Measurements from ENCODE around the gene C5orf63.
"Not testable (repeated sequence)": the region's sequence is repeated elsewhere in the genome, so short reads cannot be mapped to it uniquely, and the experiment has no call there.

C5orf63 gene

DNA sequence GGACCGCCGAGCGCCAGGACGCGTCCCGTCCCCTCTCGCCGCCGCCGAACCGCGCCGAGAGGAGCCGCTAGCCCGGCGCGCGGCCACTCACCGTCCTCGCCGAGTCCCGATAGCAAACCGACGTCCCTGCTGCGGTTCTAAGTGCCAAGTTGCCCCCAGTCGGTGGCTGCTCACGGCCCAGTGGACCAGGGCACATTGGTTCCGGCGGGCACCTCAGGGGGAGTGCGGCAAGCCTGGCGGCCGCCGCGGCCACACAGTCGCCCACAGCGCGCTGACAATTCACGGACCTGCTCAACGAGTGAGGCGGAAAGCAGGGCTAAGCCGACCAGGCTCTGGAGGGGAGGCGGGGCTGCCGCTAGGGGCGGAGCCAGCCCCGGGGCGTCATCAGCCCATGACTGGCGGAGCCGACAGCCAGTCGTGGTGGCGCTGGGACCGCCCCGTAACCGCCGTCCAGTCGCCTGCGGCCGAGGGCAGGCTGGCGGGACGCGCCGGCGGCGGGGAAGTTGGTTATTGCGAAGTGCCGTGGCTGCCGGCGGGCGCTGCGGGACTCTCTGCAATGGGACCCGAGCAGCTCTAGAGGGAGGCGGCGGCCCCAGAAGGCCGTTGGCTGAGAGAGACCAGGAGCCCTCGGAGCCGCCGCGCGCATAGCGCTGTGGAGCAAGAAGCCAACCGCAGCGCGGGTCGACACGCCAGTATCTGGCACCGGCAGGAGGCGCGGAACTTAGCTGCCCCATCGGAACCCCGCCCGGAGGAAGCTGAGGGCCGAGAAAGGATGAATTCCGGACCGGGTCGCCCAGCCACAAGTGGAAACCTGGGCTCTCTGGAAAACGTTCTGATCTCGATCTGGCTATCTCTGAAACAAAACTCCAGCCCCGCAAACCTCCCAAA is 42.8 kb downstream of the C5orf63 start, which contains the start of gene MARCHF3:
MARCHF3 (minus strand) TSS at position 300 of the 888 bp plus-strand sequence. CDS start 112,387 bp downstream, outside the sequence.
- peak; percentile 81 for DNase-seq

DNA sequence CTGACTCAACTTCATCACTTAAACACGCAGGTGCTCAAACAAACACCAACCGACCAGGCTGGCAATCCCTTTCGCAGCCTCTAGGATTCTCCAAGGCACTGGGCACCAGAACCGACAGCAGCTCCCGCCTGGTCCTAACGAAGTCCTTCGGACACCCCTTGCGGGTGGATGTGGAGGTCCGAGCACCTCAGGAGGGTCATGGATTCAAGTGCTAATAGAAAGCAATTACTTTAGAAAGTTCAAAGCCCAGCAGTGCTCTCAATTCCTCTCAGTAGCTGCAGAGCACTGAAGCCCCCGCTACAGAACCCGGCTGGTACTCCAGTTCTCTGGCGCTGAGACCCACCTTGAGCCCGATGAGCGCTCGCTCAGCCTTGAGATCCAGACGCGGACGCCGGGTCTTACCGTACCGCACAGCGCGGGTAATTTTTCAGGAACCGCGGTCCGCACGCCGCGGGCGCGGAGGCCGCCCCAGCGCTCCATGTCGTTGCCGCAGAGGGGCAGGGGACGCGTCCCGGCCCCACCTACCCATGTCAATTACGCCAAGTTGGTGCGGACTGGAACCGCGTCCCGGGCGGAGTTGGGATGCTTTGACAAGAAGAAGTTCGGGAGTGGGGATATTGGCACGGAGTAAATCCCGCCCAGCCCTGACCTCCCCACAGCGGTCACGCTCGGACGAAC is 43.6 kb downstream of the C5orf63 start:
- DNase-seq: no peak

DNA sequence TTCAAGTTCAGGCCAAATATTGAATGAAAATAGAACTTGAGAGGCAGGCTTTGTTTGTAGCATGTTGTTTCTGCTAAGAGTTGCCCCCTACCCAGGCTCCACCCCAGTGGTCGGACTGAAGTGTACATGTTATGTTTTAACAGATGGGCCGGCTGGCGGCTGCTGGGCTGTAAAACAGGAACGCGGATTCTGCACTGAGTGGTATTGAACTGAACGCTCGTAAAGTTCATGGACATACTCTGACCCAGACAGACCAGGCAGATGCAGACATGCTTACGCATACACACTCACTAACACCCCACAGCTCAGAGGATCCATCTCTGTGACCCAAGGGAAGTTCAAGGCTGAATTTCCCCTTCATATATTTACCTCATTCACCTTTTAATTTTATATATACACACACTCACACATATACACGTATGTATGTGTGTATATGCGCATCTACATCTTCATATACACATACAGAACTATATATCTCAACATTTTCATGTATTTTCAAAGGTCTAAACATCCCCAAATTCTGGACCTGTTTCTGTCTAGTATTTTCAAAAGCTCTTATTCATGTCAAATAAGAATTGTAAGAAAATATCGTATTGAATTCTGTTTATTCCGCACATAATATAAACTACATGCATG is 44.4 kb downstream of the C5orf63 start:
- no peak for DNase-seq

DNA sequence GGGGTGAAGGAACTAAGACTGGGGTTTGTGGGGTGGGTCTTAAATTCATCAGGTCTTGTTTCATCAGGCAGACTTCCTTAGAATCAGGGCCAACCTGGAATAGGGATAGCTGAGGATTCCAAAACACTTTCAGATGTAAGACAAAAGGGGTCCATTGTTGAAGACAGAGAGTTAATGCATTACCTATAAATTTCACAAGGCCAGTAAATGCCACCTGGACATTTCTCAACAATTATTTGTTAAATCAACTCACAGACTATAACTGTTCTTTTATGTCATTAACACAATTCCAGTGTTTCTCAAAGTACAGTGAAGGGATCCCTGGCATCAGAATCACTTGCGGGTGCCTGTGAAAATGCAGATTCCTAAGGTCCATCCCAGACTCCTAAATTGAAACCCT is 45.8 kb downstream of the C5orf63 start:
- no peak for DNase-seq

DNA sequence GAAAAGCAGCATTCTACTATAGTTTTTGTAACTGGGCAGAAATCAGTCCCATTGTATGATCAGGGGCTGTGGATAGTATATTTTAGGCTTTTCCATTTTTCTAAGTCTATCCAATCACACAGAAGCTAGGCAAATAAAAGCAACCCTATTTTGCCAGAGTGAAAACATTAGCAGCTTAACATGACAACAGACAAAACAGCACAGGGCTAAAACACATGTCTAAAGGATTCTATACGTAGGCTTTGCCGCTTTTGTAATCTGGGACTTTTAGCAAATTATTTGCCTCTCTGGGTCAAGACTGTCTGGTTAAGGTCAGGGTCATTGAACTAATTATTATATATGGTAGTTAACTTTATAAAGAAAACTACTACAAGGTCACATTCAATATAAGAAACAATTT is 47.1 kb downstream of the C5orf63 start:
- DNase-seq: no peak

DNA sequence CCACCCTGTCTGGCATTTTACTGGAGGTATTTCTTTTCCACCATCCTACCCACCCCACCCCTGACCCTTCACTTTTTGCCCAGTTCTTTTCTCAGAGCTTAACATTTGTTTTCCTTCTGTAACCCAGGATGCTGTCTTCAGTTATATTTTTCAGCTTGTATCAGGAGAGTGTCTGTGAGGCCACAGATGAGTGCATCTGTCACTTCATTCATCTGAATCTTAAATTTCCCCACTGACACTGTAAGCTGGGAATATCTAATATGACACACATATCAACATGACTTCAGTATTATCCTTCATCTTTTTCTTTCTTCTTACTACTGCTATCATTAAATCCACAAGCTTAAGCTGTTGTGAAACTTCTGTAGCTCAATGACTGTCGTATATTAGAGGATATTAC is 47.8 kb downstream of the C5orf63 start:
- no peak for DNase-seq

DNA sequence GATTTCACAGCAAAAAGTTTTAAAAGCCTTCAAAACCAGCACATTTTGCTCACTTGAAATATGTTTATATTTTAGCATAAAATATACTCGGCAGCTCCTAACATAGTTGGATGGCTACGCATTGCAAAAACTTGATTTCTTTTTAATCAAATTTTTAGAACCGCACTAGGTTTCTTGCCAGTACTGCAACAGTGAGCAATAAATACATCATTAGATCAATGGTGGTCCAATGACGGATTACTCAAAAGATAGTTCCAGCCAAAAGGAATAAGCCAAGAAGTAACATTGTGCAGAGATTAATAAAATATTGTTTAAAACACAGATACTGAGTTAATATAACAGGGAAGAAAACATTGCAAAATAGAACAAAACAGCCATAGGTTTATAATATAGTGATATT is 48.5 kb downstream of the C5orf63 start:
- DNase-seq: no peak

DNA sequence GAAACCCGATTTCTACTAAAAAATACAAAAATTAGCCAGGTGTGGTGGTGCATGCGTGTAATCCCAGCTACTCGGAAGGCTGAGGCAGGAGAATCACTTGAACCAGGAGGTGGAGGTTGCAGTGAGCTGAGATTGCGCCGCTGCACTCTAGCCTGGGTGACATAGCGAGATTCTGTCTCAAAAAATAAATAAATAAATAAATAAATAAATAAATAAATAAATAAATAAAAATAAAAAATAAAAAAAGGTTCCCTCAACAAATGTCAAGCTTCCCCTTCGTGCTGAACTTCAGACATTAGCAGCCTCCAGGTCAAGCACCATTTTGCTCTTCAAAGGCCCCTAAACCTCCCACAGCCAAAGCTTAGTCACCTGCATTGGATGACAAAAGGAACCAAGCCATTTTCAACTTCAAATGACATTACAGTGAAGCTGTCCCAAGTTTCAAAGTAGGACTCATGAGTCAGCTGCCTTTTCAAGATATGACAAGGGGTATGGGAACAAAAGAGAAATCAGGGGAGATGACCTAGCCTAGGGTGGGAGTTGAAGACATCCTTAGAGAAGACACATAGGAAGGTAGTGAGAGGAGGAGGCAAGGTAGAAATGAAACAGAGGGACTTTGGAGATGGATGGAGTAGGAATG is 49.6 kb downstream of the C5orf63 start:
- not testable (repeated sequence) for DNase-seq

DNA sequence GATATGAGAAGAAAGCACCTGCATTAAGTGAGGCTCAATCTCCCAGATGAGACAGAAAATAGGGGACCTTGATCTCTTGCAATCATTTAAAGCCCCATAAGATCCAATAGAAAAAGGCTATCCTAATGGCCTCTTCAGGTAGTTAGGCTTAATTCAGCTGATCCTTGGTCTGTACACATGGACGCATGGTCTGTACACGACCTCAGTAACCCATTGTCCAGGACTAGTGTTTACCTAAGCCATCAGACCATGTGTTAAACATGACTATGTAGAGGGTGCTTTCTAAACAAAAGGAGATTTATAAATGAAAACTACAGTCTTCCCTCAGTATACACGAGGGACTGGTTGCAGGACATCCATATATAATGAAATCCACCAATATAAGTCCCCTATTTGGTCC is 50.5 kb downstream of the C5orf63 start:
- no peak for DNase-seq

DNA sequence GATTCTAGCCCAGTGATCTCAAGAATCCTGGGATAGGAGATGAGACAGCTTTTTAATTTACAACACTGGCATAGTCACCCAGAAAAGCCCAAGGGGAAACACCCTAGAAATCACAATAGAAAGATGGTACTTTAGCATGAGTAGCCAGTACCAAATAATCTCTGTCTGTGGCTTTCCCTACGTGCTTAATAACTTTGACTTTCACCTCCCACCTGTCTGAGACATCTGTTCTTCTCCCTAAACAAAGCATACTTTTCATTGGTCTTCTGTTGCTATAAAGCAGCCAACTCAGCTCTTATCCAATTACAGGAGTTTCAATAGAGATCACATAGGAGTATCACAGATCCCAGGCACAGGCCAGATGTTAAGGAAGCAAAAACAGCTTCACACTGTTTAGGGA is 53.4 kb downstream of the C5orf63 start:
- no peak for DNase-seq

DNA sequence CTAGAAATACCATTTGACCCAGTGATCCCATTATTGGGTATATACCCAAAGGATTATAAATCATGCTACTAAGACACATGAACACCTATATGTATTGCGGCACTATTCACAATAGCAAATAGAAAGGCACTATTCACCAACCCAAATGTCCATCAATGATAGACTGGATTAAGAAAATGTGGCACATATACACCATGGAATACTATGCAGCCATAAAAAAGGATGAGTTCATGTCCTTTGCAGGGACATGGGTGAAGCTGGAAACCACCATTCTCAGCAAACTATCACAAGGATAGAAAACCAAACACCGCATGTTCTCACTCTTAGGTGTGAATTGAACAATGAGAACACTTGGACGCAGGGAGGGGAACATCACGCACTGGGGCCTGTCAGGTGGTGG is 56.6 kb downstream of the C5orf63 start:
- DNase-seq: not testable (repeated sequence)

DNA sequence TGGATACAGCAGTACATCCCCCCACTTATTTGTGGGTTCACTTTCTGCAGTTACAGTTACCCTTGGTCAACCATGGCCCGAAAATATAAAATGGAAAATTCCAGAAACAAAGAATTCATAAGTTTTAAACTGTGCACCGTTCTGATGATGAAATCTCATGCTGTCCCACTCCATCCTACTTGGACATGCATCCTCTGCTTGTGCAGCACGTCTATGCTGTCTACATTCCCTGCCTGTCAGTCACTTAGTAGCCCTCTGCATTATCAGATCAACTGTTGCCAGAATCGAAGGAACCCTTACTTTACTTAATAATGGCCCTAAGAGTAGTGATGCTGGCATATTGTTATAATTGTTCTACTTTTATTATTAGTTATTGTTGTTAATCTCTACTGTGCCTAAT is 57.6 kb downstream of the C5orf63 start:
- no peak for DNase-seq

DNA sequence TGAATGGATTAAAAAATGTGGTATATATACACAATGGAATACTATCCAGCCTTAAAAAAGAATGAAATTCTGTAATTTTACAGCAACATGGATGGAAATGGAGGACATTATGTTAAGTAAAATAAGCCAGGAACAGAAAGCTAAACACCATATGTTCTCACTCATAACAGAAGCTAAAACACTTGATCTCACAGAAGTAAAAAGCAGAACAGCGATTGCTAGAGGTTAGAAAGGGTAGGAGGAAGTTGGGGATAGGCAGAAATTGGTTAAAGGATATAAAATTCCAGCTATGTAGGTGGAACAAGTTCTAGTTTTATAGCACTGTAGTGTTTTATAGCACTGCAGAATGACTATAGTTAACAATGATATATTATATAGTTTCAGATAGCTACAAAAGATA is 58.7 kb downstream of the C5orf63 start:
- DNase-seq: no peak

DNA sequence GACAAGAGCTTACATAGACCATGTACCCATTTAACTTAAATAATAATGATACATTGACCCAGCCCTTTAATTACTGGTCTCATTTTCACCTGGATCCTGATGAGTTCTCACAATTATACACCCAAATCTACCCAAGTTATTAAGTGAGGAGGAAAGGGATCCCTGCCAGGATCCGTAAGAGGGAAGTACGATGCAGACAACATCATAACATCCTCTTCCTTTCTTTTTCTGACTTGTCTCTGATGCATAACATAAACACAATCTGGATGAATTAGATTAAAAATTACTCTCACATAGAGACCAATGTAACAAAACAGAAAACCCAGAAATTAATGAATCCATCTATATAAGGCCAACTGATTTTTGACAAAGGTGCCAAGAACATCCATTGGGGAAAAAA is 59.9 kb downstream of the C5orf63 start:
- DNase-seq: no peak

DNA sequence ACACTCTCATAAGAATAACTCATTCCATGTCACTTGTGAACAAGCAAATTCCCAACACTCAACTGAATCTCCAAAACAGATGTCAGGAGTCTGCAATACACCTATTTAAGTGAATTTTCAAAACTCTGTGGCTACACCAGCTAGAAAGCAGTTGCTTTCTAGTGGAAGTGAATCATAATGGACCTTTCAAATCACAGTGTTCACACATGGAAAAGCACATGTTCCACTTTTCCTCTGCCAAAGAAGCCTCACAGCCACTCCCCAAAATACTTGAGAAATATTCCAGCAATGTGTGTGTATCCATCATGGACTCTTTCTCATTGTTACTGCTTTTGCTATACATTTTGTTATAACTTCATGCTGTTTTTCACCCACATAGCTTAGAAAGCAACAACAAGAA is 60.4 kb downstream of the C5orf63 start:
- no peak for DNase-seq

DNA sequence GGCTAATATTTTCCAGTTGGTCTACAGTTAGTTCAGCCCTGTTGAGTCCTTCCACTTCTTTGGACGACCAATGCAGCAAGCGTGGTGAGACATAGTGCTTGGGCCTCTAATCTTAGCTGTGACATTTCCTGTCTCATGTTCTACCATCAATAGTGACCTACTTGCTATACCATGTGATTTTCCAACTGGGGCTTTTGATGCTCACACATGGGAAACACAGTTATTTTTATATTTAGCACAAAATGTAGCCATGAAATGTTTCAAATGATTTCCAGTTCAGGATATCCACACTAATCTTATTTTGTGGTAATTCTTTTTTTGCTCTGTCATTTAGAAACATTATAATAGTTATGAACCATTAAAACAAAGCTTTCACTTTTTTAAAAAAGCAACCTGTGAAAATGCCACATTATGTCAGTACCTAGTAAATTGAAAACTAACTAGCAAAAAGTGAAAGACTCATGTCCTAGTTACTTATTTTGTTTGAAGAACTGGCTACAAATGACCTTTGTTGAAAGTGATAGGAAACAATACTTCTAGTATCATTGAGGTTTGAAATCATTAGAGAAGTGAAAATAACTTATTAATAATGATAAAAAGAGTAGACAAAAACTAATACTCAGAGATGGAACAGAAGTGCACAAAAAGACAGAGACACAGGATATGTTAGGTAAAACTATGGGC is 61.2 kb downstream of the C5orf63 start:
- no peak for DNase-seq

DNA sequence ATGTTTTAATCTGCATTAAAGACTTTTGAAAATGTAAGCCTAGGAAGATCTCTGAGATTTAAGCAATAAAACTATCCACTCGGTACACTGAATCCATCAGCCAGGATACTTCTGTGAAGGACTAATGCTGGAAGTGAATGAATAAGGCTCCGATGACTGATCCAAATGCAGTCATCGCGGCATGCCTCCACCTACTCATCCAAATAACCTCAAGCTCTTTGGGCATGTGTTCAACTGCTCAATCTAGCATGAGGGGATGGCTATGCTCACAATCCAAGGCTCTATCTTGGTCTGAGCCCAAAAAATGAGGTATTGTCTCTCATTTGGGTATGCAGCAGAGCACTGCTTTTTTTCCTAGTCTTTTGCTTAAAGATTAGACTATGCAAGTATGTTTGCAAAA is 62.1 kb downstream of the C5orf63 start:
- DNase-seq: no peak

DNA sequence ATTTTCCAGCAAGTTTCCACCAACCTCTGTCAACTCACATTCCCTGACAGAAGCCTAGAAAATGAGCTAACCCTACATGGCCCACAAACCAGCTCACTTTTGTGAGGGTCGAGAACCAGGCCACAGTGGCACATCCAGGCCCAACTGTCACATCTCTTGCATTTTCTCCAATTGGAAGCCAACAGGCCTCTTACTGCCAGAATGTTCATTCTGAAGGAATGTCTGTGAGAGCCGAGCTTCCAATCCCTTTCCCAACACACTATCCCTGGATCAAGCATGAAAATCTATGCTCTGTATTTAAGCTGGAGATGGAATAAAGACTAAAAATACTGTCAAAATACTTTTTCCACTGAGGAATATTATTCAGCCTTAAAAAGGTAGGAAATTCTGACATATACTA is 62.9 kb downstream of the C5orf63 start:
- no peak for DNase-seq

DNA sequence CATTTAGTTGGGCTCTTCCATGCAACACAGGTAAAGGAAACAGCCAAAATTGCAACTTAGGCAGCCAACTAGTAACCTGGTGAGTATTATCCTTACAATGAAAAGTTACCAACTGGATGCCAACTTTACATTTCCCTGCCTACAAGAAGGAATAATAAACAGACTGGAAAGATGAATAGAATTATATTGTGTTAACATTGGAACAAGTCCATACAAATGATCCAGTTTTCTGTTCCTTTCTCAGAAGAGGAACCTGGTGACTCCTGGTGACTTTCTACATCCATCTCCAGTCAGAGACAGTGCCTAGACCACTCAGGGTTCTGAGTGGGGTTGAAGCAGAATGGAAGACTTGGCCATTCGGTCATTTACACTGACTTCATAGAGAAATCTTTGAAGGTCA is 63.5 kb downstream of the C5orf63 start:
- DNase-seq: no peak

DNA sequence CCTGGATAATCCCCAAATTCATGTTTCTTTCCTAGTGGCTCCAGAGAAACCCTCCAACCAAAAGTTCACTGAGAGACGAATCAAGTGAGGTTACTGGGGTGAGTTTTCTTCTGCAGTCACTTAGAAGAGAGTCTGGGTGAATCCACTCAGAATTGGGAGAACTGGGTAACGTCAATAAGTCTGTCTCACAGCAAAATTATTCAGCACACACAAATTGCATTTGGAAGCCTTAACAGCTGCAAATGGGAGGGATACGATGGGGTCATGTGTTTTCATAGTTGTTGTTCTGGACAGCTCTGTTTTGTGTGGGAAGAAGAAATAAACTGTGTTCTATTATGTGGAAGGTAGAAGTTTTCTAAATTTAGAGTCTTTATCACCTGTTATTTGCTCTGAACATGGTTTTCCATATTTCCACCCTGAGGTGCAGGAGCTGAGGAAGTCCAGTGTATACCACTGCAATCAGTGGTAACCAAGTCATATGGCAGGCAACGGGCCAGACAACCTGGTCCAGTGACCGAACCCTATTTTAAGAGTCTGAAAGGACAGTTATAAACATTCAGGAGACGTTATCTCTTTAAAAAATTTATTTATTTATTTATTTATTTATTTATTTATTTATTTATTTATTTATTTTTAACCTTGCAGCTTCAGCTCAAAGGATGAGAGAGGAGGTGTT is 64.9 kb downstream of the C5orf63 start:
- DNase-seq: no peak

DNA sequence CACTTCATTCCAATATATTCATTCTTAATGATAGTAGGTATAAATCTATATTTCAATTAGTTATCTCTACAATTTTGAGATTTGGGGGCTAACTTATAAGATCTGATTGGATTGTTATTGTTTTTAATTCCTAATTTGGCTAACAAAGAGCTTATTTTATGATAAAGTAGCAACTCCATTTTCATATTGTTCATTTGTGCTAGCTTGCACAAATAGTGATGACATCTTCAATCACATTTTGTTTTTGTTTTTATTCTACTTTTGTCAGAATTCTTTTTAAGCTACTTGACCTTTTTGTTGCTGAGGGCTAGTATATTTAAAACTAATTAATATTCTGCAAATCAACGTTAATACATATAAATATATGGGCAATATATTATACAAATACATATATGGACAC is 65.8 kb downstream of the C5orf63 start:
- DNase-seq: no peak

DNA sequence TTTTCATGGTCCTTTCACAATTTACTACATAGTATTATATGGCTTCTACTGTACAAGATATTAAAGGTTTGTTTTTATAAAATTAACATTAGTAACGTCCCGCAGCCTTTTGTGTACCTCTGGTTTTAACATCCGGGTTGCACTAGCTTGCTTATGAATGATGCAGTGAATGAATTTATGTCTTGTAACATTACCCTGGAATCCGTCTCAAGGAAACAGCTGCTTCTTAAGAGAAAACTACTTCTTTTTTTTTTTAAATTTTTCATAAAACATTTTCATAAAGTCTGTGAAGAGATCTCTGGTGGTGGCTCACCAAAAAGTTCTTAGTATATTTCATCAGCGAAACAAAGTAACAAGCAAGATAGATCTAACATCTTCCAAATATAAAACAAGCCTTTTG is 66.6 kb downstream of the C5orf63 start:
- no peak for DNase-seq
